SK-N-SH (cell line): ENCODE results near the gene P3H3. TPM values are rescaled to one million over a fixed set of nuclear protein-coding genes. Genes with fewer than 3 reads are reported as not detected.

ENCODE experiments used
- CTCF ChIA-PET: fragments of 300-600, 350-600 bp; formaldehyde crosslinking; extraction: SDS; loops from one replicate; lab custom pipeline; 2021; lab: Yijun Ruan, JAX
- POLR2A ChIA-PET: fragments of 350-600 bp; sonication (Branson Sonifier 250); formaldehyde crosslinking; extraction: SDS; loops from one replicate; lab custom pipeline; 2020; ENCODE audit warnings: antibody characterized with exemption, inconsistent platforms; lab: Yijun Ruan, JAX
- DNase-seq: peaks from one replicate; pipeline ENCODE4 v3.0.0; 2012
- H2AFZ ChIP-seq: fragments of 200-600 bp; sonication (generic); 2 replicates; pipeline ENCODE4 v1.8.1; 2016; ENCODE audit warnings: antibody characterized with exemption, mild to moderate bottlenecking, low read depth
- H3F3A ChIP-seq: fragments of 200-600 bp; sonication (generic); replicated peaks from 2 replicates; pipeline ENCODE3; 2016; ENCODE audit warnings: antibody characterized with exemption, mild to moderate bottlenecking; ENCODE audit not compliant: insufficient read depth
- H3K27ac ChIP-seq, 2 experiments: fragments of 200-500 bp in 1 of 2; fragments of 200-600 bp in 1 of 2; sonication (Bioruptor generic) in 1 of 2; sonication (generic), shearing (Covaris generic) in 1 of 2; 2 replicates each; pipeline versions ENCODE4 v1.5.1 to v1.6.1; 2014 to 2016; ENCODE audit warnings: low read depth in 2 of 2, inconsistent platforms in 1 of 2, low read length in 1 of 2, mild to moderate bottlenecking in 1 of 2, mixed read lengths in 1 of 2
- H3K27me3 ChIP-seq: fragments of 200-600 bp; sonication (generic), shearing (Covaris generic); 2 replicates; pipeline ENCODE4 v1.6.1; 2016; ENCODE audit warnings: mixed run types; ENCODE audit not compliant: insufficient read depth
- H3K36me3 ChIP-seq, 2 experiments: fragments of 200-500 bp in 1 of 2; fragments of 200-600 bp in 1 of 2; sonication (Bioruptor generic) in 1 of 2; sonication (generic) in 1 of 2; replicated peaks in 1 of 2; 2 replicates each; pipeline versions ENCODE3 to v1.5.1; 2014 to 2016; ENCODE audit warnings: low read length in 1 of 2, mild to moderate bottlenecking in 1 of 2; ENCODE audit not compliant: insufficient read depth in 2 of 2, control insufficient read depth in 1 of 2
- H3K4me1 ChIP-seq, 2 experiments: fragments of 200-500 bp in 1 of 2; fragments of 200-600 bp in 1 of 2; sonication (Bioruptor generic) in 1 of 2; sonication (generic), shearing (Covaris generic) in 1 of 2; 2 replicates each; pipeline versions ENCODE4 v1.5.1 to v1.6.1; 2014 to 2016; ENCODE audit warnings: low read depth in 1 of 2, low read length in 1 of 2, mixed run types in 1 of 2; ENCODE audit not compliant: insufficient read depth in 2 of 2, control insufficient read depth in 1 of 2
- H3K4me2 ChIP-seq: fragments of 200-600 bp; sonication (generic), shearing (Covaris generic); 2 replicates; pipeline ENCODE4 v1.6.1; 2017; ENCODE audit warnings: mixed run types
- H3K4me3 ChIP-seq, 2 experiments: fragments of 200-500 bp in 1 of 2; fragments of 200-600 bp in 1 of 2; sonication (Bioruptor generic) in 1 of 2; sonication (generic), shearing (Covaris generic) in 1 of 2; 2 replicates each; pipeline versions ENCODE4 v1.5.1 to v1.8.1; 2014 to 2016; ENCODE audit warnings: low read depth in 2 of 2, inconsistent platforms in 1 of 2, low read length in 1 of 2, mild to moderate bottlenecking in 1 of 2, mixed read lengths in 1 of 2, moderate library complexity in 1 of 2
- H3K79me2 ChIP-seq: fragments of 200-600 bp; sonication (generic); 2 replicates; pipeline ENCODE4 v1.8.1; 2017; ENCODE audit warnings: mild to moderate bottlenecking; ENCODE audit not compliant: insufficient read depth
- H3K9ac ChIP-seq: fragments of 200-600 bp; sonication (generic); 2 replicates; pipeline ENCODE4 v1.6.1; 2017; ENCODE audit warnings: mixed run types
- H3K9me2 ChIP-seq: fragments of 200-600 bp; sonication (generic); 2 replicates; pipeline ENCODE4 v1.6.1; 2017; ENCODE audit warnings: mixed run types
- H3K9me3 ChIP-seq: fragments of 200-600 bp; sonication (generic); 2 replicates; pipeline ENCODE4 v1.6.1; 2017; ENCODE audit warnings: mixed run types, mild to moderate bottlenecking, moderate library complexity
- H4K20me1 ChIP-seq: fragments of 200-600 bp; sonication (generic); 2 replicates; pipeline ENCODE4 v1.6.1; 2017; ENCODE audit warnings: mild to moderate bottlenecking, mixed run types; ENCODE audit not compliant: insufficient read depth
- CHD2 ChIP-seq: fragments of 150-350 bp; IDR thresholded peaks from 2 replicates; pipeline ENCODE4 v1.6.1; 2018; ENCODE audit warnings: low read length; ENCODE audit not compliant: partially characterized antibody
- FOSL2 ChIP-seq: IDR thresholded peaks from 2 replicates; pipeline ENCODE4 v1.4.0; 2012; ENCODE audit warnings: low read depth, mild to moderate bottlenecking, moderate library complexity, borderline replicate concordance
- FOXJ3 ChIP-seq: sonication (generic); formaldehyde crosslinking; IDR thresholded peaks from 2 replicates; pipeline ENCODE4 v1.5.1; 2020; ENCODE audit warnings: mild to moderate bottlenecking, missing genetic modification reagents
- FOXM1 ChIP-seq: IDR thresholded peaks from 2 replicates; pipeline ENCODE4 v1.4.0; 2012; ENCODE audit warnings: low read depth, mild to moderate bottlenecking
- GATA2 ChIP-seq: sonication (generic); formaldehyde crosslinking; IDR thresholded peaks from 2 replicates; pipeline ENCODE4 v1.5.0; 2020; ENCODE audit warnings: mild to moderate bottlenecking, missing genetic modification reagents
- MEF2A ChIP-seq: IDR thresholded peaks from 2 replicates; pipeline ENCODE4 v1.4.0; 2012; ENCODE audit warnings: low read depth, borderline replicate concordance
- MXI1 ChIP-seq: IDR thresholded peaks from 2 replicates; pipeline ENCODE4 v1.6.1; 2012; ENCODE audit warnings: mild to moderate bottlenecking, low read depth, low read length, improper control_type of control experiment
- POLR2AphosphoS5 ChIP-seq: IDR thresholded peaks from 2 replicates; pipeline ENCODE4 v1.6.1; 2012; ENCODE audit warnings: low read depth, low read length
- RAD21 ChIP-seq: IDR thresholded peaks from 2 replicates; pipeline ENCODE4 v1.6.1; 2012; ENCODE audit warnings: mild to moderate bottlenecking, low read length
- RFX5 ChIP-seq: IDR thresholded peaks from 2 replicates; pipeline ENCODE4 v1.6.1; 2012; ENCODE audit warnings: mild to moderate bottlenecking, improper control_type of control experiment, low read length
- RXRA ChIP-seq: IDR thresholded peaks from 2 replicates; pipeline ENCODE4 v1.4.0; 2012; ENCODE audit warnings: low read depth, mild to moderate bottlenecking, borderline replicate concordance
- SMC3 ChIP-seq: IDR thresholded peaks from 2 replicates; pipeline ENCODE4 v1.6.1; 2012; ENCODE audit warnings: low read depth, low read length, improper control_type of control experiment
- TCF12 ChIP-seq: IDR thresholded peaks from 2 replicates; pipeline ENCODE4 v1.4.0; 2012
- YY1 ChIP-seq: IDR thresholded peaks from 2 replicates; pipeline ENCODE4 v1.4.0; 2012; ENCODE audit warnings: low read depth, mild to moderate bottlenecking
- WGBS: methylation state at CpG from one replicate; pipeline ENCODE4 v1.1.6; 2017; ENCODE audit warnings: low lambda C conversion rate; 5-methylcytosine and 5-hydroxymethylcytosine counted together
- polyA plus RNA-seq, 3 experiments: library from polyadenylated mRNA; depleted of rRNA; stranded (reverse); fragments of >200 nt; gene quantifications; 2 replicates each; pipeline ENCODE4 v1.2.3, GENCODE V29; 2012
- TF ChIP-seq, protein P1 (sequence below): fragments of 150-350 bp; IDR thresholded peaks from 2 replicates; pipeline ENCODE4 v1.6.1; 2016; ENCODE audit warnings: mild to moderate bottlenecking, low read depth, low read length
- TF ChIP-seq, protein P2 (sequence below): fragments of 150-350 bp; IDR thresholded peaks from 2 replicates; pipeline ENCODE4 v1.6.1; 2017; ENCODE audit warnings: antibody characterized with exemption, low read length, low read depth, borderline replicate concordance

The P3H3 gene
- polyA plus RNA-seq, 1 of the 3 experiments (the other 2 are of a cell fraction), result 74.6 TPM

DNA sequence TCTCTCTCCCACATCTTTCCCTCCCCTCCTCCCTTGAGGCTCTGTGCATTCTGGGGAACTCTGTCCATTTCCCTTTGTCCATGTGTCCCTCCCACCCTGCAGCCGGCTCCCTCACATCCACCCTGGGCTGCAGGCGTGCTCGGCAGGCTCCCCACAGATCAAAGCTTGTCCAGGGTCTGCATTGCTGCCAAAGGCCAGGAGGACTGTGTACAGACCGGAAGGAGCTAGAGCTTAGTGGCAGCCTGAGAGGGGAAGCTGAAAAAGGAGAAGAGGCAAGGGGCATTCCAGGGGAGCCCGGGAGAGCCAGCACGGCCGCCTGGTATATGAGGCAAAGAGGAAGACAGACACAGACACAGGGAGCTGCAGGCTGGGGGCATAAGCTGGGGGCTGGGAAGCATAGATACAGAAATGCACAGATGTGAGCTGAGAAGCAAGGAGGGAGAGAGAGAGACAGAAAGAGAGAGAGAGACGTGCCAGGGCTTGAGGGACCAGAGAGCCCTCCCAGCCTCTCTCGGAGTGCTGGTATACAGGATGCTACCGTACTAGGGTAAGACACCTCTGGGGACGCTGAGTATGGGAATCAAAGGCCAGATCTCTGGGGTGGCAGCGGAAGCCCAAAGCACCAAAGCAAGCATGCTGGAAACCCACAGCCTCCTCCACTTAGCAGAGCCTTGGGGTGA is 35.5 kb upstream of the P3H3 start:
- H3K9me3 ChIP-seq, result no peaks in the 10 kb centered on the region
- POLR2A ChIA-PET, result interaction anchor here (1.2 kb wide), 1 partner anchor 26 kb away, joined by 3 read pairs; the partner anchor contains the start of gene PTMS
- no peaks in the 10 kb centered on the region for H3K36me3 ChIP-seq
- no peak overlapping the region for H3K4me2 ChIP-seq
- no peaks in the 10 kb centered on the region for H3F3A ChIP-seq
- no peak overlapping the region for H3K9ac ChIP-seq
- no peak overlapping the region for H3K4me3 ChIP-seq
- no peaks in the 10 kb centered on the region for H3K79me2 ChIP-seq
- WGBS, result 63% methylated on average over 12 of the region's 12 CpGs
- H3K27me3 ChIP-seq, result no peaks in the 10 kb centered on the region
- H2AFZ ChIP-seq, result 0 out of 2 replicates have a peak overlapping the region, but pooled peaks have one; percentile 1
- H3K4me1 ChIP-seq, result peaks cover 0 to 9% of the 10 kb centered on the region in 2 experiments; a peak in 1 of 4 replicates
- no peak for DNase-seq
- H3K9me2 ChIP-seq, result no peaks in the 10 kb centered on the region
- no peak overlapping the region for H3K27ac ChIP-seq
- H4K20me1 ChIP-seq, result no peaks in the 10 kb centered on the region
- CTCF ChIA-PET, result interaction anchor here (0.8 to 3.4 kb wide), 13 partner anchors 11 to 56 kb away, joined by 3 to 19 read pairs (median 4); partner anchors contain the start of genes MLF2 and P3H3
- TF ChIP-seq, protein P1, sequence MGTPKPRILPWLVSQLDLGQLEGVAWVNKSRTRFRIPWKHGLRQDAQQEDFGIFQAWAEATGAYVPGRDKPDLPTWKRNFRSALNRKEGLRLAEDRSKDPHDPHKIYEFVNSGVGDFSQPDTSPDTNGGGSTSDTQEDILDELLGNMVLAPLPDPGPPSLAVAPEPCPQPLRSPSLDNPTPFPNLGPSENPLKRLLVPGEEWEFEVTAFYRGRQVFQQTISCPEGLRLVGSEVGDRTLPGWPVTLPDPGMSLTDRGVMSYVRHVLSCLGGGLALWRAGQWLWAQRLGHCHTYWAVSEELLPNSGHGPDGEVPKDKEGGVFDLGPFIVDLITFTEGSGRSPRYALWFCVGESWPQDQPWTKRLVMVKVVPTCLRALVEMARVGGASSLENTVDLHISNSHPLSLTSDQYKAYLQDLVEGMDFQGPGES, result no peak
- no peak for TF ChIP-seq POLR2AphosphoS5
- no peak for TF ChIP-seq FOSL2
- no peak for TF ChIP-seq MXI1
- TF ChIP-seq FOXJ3 (CRISPR knock-in tag), result no peak
- TF ChIP-seq SMC3, result no peak
- TF ChIP-seq MEF2A, result no peak
- TF ChIP-seq CHD2, result no peak
- TF ChIP-seq YY1, result no peak
- TF ChIP-seq, protein P2, sequence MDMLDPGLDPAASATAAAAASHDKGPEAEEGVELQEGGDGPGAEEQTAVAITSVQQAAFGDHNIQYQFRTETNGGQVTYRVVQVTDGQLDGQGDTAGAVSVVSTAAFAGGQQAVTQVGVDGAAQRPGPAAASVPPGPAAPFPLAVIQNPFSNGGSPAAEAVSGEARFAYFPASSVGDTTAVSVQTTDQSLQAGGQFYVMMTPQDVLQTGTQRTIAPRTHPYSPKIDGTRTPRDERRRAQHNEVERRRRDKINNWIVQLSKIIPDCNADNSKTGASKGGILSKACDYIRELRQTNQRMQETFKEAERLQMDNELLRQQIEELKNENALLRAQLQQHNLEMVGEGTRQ, result no peak
- no peak for TF ChIP-seq TCF12
- TF ChIP-seq RFX5, result no peak
- no peak for TF ChIP-seq RAD21
- no peak for TF ChIP-seq FOXM1

DNA sequence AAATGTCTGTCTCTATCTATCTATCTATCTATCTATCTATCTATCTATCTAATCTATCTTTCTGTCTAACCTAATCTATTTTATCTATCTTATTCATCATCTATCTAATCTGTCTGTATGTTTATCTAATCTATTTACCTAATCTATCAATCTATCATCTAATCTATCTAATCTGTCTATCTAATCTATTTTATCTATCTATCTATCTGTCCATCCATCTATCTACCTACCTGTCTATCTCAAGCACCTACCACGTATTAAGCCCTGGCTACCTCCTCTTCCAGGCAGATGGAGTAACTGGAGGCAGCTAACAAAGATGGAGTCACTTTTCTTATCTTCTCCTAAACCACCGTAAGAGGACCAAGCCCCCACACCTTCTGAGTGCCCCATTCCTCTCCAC is 33.1 kb upstream of the P3H3 start:
- no peak for DNase-seq
- Histone ChIP-seq H3K4me3 (no peak overlapping the region), H3F3A (no peaks in the 10 kb centered on the region), H3K9ac (no peak overlapping the region), H3K79me2 (no peaks in the 10 kb centered on the region), H3K27ac (no peak overlapping the region), H3K9me2 (no peaks in the 10 kb centered on the region), H2AFZ (no peak overlapping the region), H3K36me3 (no peaks in the 10 kb centered on the region), H4K20me1 (no peaks in the 10 kb centered on the region), H3K4me2 (no peak overlapping the region), H3K9me3 (no peaks in the 10 kb centered on the region), H3K4me1 (peaks cover 0 to 9% of the 10 kb centered on the region in 2 experiments; a peak in 1 of 4 replicates), H3K27me3 (no peaks in the 10 kb centered on the region)
- ChIA-PET POLR2A (interaction anchor here (0.7 to 1.0 kb wide), 2 partner anchors 26 to 56 kb away, joined by 3 to 5 read pairs; partner anchors contain the start of genes CDCA3 and GPR162), CTCF (interaction anchor here (0.6 to 1.9 kb wide), 5 partner anchors 12 to 43 kb away, joined by 3 to 10 read pairs (median 4); partner anchors contain the start of gene MLF2)
- WGBS, result 77% methylated on average over 2 of the region's 2 CpGs
- TF ChIP-seq YY1 (no peak), FOSL2 (no peak), RXRA (no peak), GATA2 (no peak)
